HG03045 (cell line): ENCODE results near the gene LHPP.
A peak's percentile ranks its signal among the peaks of the same experiment; 100 is the strongest.

Source experiments
- ATAC-seq: cut with Tn5 transposase; IDR thresholded peaks from one replicate; pipeline ENCODE4 v1.9.1; 2021; ENCODE audit warnings: mild to moderate bottlenecking, moderate library complexity; ENCODE audit not compliant: unreplicated experiment

Gene LHPP

DNA sequence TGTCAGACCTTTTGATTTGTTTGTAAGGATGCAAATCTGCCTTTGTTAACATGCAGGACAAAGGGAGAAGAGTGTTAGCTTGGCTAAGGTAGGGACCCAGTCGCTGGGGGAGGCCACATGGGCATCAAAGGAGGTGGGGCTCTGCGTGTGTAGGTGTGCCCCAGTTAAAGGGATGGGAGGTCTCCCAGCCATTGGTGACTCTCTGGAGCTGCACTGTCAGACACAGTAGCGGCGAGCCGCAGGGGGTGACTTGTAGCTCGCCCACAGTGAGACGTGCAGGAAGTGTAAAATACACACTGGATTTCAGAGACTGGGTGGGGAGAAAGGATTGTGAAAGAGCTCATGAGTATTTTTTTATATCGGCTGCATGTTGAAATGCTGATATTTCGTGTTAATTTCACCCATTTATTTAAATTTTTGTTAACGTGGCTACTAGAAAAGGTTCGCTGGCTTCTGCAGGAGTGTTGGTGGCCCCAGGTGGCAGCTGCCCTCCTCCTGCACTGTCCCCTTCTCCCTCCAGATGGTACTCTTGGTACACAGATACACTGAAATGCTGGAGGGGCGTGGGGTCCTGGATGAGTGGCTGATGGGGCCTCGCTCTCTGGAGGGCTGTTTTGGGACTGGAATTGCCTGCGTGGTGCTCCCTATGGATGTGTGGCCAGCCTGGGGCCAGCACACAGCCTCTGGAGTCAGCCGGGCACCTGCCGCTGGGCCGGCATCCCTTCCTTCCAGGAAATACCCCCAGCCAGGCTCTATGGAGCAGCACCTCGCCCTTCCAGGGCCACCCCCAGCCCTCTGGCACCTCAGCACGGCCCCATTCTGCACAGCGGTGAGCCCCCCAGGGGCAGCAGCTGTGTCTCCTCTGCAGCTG lies 59.2 kb downstream of the LHPP start:
- no peak for ATAC-seq

- ATAC-seq = no peak
Measured at GRCh38 chr10:124521429-124521871, 59.8 kb downstream of the LHPP start.

DNA sequence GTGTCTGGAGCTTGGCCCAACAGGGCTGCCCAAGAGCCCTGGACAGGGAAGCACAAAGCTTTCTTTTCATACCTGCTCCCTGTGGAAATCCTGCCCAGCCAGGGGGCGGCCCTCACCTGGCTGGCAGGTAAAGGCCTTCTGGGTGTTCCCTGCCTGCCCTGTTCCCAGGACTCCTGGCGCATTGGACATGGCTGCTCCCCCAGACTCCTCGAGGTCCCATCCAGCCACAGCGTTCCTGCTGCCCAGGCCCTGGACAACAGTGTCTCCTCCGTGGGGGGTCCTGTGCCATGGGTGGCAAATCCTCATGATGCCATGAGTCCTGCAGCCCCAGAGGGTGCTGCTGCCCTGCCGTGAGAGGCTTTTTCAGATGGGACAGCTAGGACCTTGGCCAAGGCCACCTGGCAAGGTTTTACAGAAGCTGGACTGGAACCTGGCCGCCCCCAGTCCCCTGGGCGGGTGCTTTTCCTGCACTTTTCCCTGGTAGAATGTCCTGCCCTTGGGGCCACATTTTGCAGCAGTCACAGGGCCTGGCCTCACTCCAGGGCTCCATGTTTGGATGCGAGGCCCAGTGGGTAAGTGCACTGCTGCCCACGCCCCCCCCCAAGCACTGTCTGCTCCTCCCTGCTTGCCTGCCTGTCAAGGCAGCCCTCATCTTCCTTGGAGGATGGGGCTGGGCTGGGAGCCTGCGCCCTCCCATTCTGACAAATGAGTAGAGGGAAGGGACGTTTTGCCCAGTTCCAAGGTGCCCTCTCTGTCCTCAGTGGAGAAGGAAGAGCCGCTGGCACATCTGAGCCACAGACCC lies 60.7 kb downstream of the LHPP start:
- no peak for ATAC-seq

DNA sequence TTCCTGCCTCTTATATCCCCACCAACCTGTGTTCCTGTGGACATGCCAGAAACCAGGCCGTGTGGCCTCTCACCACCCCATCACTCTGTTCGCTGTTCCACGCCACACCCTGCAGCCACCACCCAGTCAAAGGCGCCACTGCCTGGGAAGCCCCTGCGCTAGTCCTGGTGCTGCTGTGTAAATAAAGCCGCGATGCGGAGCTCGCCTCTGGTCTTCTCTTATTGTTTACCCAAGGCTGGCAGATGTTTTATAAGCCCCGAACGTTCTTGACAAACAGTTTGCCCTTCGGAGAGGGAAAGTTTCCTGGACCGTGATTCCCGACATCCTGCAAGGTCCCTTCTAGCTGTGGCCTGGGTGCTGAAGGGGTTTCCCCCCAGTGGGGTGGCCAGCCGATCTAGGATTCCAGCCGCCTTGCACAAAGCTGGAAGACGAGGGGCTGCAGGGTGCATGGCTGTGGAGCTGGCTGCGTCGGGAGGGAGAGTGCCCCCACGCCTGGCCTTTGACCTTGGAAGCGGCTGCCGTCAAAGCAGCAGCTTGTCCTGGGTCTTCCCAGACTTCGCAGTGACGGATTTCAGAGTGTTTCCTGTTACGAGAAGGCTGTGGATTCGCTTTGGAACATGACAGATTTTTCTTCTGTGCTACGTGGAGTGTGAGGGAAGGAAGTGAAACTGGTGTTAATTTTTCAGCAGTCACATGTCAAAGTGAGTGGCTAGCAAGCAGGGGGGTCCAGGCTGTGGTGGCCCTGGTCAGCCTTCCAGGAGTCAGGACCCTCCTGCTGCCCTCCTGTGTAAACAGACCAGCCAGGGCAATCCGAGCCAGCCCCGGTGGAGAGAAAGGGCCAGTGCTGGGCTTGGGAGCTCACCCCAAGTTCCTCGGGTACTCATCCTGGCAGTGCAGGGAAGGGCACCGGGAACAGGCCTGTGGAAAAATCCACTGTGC lies 61.6 kb downstream of the LHPP start:
- no peak for ATAC-seq

GRCh38 chr10:124523901-124524300 lies 62.3 kb downstream of the LHPP start:
- ATAC-seq = no peak

DNA sequence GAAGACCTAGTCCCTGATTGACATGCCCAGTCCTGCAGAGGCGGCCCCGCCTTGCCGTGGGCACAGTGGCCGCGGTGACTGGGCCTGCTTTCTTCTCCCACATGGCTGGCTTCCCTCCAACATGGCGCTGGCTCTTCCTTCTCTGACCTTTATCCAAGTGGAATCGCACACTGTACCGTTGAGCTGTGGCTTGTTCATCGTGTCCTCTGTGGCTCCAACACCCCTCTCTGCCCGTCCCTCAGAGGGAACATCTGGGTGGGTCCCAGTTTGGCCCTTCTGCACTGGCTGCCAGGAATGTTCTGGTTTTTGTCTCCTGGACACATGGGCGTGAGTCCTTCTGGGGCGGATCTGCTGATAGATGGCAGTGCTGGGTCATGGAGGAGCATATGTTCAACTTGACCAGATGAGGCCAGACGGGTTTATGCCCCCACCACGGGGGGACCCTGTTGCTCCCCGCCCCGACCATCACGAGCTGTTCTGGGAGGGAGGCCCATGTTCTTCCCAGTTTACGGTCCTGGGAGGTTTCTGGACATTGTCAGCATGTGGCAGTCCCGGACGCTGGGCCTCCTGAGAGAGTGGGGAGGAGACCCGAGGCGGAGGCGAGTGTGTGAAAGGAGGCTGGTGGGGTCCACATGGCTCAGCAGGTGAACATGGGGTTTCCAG lies 63.5 kb downstream of the LHPP start:
- ATAC-seq = no peak

GRCh38 chr10:124525751-124526600 lies 64.4 kb downstream of the LHPP start:
- ATAC-seq = no peak

DNA sequence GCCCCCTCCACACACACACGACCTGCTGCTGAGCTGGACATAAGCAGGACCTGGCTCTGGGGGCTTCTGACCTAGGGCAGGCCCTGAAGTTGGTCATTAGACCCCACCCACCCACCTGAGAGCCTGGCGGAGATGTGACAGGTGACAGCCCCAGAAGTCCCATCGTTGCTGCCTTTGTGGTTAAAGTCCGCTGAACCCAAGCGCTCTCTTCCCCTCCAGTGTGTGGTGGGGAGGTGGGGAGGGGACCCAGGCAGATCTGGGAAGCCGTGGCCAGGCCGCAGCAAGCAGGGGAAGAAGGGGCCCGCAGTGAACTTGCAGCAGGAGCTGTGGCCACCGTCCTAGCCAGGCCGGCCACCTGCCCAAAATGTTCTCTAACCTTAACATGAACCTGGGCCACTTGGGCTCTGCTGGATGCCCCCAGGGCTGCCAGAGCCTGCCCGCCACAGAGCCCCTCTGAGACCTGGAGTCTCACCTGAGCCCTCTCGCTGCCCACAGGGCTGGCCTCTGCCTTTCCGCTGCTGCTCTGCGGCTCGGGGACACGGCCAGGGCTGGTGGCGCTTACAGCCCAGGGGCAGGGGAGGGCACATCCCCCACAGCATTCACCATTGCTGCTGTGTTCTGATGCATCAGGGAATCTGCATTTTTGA lies 65.1 kb downstream of the LHPP start:
- ATAC-seq = no peak

- no peak for ATAC-seq
Measured at GRCh38 chr10:124527874-124528395, 66.3 kb downstream of the LHPP start.

DNA sequence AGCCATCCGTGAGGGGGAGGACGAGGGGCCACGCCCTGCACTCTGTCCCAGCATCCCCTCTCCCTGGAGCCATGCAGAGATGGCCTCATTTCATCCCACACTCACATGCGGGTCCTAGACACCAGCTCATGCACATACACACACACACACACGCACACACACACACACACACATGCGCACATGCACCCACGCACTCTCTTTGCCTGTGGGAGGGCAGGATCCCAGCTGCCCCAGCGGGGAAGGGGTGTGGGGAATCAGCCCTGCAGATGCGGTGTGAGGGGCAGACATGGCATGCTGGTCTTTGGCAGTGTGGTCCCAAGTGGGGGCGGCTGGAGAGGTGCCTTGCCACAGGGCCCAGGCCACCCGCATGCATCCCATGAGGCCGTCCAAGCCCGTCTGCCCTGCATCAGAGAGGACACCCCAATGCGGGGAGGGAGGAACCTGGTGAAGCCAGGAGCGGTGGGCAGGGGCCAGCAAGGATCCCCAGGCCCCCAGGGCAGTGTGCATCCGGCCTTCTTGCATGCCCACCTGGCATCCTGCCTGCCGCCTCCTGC lies 68.1 kb downstream of the LHPP start:
- no peak for ATAC-seq

DNA sequence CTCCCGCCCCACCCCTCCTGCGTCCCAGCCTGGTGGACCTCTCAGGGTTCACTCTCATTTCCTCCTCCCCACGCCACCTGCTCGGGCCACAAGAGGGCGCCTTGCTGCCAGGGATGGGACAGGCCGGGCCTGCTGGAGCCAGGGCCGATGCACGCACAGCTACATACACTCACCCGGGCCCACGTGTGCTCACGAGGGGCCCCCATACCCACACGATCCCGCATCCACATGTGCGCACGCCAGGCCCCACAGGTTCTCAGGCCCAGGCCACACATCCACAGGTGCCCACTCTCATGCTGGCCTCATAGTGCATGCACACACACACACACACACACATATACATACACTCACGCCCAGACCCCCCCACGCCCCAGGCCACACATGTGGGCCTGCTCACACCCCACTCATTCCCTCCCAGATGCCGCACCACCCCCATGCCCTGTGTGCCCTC lies 68.6 kb downstream of the LHPP start:
- peak; percentile 80 for ATAC-seq

DNA sequence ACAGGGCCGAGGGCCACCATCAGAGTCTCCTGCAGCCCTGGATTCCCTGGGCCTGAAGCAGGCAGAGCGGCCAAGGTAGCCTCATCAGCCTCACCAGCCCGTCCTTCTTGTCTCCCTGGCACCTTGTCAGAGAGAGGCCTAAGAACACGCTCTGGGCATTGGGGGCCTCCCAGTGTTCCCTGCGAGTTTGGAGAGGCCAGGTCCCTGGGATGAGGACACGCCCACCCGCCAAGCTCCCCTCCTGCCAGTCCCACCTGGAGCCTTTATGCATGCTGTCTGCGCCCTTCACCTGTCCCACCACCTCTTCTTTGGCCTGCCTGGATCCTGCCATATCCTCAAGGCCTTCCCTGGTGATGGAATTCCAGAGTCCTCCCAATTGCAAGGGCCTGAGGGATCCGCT lies 69.2 kb downstream of the LHPP start:
- ATAC-seq = no peak

DNA sequence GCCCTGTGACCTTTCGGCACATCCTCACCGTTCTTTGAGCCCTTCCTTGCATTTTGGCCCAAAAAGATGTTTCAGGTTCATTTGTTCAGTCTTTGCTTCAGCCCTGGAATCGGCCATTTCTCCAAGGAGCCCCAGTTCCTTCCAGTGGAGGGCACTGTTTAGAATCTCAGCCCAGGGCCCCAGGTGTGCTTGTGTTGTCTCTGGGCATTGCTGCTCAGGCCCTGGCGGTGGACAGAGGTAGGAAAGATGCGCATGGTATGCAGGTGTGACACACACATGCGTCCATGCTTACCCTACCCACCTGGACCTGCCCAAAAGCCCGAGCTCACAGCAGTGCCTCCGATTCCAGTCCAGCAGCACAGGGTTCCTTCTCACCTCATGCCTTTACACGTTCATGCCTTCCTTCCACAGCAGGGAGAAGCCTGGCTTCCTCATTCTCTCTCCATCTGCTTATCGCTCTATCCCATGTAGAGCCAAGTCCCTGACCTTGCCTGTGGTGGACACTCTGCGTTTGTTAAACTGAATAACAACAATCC lies 70.6 kb downstream of the LHPP start:
- ATAC-seq = no peak

GRCh38 chr10:124532788-124533187 lies 71.2 kb downstream of the LHPP start:
- ATAC-seq = no peak

- ATAC-seq = no peak
Measured at GRCh38 chr10:124533266-124533665, 71.6 kb downstream of the LHPP start.

- no peak for ATAC-seq
Measured at GRCh38 chr10:124534231-124534798, 72.7 kb downstream of the LHPP start.

DNA sequence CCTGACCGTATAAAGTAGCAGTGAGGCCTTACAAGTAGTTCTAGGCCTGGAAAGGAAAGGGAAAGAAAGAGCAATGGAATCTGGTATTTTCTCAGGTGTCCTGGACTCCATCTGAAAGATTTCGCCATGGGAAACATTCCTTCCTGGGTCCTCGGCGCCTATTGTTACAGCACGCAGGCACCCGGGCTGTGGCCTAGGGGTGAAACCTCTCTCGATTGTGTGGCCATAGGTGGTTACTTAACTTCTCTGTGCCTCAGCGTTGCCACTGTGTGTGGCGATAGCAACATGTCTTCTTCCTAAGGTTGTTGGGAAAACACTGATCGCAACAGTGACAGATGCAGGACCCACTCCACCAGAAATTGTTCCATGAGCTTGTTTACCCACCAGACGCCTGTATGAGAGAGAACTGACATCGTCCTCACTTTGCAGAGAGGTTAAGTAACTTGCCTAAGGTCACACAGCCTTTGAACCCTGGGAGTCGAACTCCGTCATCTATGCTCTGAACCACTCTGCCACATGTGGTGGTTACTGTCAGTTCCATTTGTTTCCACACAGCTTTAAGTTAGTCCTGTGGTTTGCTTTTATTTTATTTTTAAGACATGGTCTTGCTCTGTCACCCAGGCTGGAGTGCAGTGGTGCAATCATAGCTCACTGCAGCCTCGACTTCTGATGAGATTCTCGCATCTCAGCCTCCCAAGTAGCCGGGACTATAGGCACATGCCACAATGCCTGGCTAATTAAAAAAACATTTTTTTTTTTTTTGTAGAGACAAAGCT lies 73.4 kb downstream of the LHPP start:
- no peak for ATAC-seq
